ENCODE data around the gene CDH7.

CDH7 gene

DNA sequence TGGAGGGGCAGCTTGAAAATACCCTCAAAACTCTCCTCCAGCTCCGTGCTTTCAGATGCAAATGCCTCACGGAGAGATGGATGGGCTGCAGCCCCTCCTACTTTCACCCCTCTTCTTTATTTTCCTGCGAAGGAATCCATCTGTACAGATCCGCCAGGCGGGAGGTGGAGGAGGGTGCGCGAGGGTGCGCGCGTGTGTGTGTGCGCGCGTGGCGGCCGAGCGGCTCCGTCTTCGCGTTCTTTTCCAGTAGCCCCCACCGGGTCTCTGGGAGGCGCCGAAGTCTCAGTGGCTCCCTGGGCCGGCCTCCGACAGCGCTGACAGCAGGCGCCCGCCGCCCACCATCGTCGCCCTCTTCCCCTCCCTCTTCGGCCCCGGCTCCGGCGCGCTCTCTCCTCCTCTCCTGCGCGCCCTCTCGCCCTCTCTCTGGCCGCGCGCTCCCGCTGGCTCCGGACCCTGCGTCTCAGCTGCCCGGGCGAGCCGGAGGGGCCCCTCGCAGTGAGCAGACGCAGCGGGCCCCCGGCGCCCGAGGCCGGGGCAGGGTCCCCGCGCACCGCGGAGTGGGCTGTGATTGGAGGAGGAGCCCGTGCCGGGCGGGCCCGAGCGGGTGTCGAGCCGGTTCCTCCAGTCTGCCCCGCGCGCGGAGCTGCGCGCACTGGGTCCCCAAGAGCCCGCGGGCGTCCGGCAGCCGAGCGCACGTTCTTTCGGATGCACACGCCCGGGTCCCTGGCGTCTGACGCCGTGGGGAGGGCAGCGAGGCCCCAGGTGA is at the start of gene CDH7:
Gene CDH7, plus strand, starts transcription at position 624 of the 766 bp plus-strand sequence. CDS start 11,831 bp downstream, outside the sequence.
- DNase-seq (ENCODE audit: low read depth): no peak

DNA sequence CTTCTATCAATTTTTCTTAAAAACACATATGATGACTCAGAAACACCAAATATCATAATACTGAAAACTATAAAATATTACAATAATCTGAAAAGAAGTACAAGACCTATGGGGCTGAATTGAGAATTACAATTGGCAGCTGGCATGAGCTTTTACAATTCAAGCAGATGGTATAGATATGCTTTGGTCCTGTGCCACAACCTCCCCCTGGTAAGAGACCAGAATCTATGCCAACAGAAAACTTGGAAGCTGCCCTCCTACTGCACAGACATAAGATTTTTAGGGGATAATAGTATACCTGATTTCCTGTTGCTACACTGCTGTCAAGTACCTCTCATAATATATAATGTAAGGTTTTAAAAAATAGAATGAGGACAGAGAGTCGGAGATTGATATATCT is 46.8 kb upstream of the CDH7 start:
- DNase-seq (ENCODE audit: low read depth): no peak

- no peak for DNase-seq (ENCODE audit: low read depth)
Observed at GRCh38 chr18:65706646-65707045, 44.2 kb upstream of the CDH7 start.

DNA sequence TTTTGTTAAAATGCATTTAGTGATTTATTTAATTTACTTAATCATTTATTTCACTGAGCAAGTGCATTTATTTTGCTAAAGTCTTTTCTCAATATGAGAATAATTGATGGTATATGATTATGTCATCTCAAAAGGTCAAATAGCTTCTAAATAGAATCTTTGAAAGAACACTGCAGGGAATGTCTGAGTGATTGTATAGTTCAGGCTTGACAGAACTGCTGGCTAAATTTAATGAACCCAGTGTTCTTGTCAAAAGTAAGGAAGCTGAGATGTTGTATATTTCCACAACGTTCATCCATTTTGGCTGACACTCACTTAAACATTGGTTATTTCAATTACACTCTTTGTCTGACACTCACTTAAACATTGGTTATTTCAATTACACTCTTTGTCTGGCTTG is 39.3 kb upstream of the CDH7 start:
- no peak for DNase-seq (ENCODE audit: low read depth)

GRCh38 chr18:65721619-65722018 is 29.2 kb upstream of the CDH7 start:
- DNase-seq (ENCODE audit: low read depth): no peak

- DNase-seq (ENCODE audit: low read depth): no peak
Observed at GRCh38 chr18:65725251-65726050, 25.4 kb upstream of the CDH7 start.

- no peak for DNase-seq (ENCODE audit: low read depth)
Observed at GRCh38 chr18:65735155-65735554, 15.7 kb upstream of the CDH7 start.

DNA sequence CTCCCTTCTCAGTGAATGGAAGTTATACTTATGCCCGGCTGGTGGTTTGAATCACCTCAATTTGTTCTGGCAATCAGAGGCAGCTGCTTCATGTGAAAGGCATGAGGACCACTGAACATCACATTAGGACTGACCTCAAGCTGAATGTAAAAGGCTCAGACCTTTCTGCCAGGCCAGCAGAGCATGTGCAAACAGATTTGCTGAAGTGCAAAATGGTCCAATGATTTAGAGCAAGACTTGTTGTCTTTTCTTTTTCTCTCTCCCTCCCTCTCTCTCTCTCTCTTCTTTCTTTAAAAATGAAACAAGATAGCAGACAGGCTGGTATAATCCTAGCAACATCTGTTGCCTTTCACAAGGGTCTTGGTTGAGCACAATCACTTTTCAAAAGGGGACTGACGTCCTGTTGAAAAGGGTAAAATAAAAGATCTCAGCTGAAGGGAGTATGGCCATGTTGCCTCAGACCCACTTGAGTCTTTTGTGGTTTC is 13.3 kb upstream of the CDH7 start:
- no peak for DNase-seq (ENCODE audit: low read depth)

DNA sequence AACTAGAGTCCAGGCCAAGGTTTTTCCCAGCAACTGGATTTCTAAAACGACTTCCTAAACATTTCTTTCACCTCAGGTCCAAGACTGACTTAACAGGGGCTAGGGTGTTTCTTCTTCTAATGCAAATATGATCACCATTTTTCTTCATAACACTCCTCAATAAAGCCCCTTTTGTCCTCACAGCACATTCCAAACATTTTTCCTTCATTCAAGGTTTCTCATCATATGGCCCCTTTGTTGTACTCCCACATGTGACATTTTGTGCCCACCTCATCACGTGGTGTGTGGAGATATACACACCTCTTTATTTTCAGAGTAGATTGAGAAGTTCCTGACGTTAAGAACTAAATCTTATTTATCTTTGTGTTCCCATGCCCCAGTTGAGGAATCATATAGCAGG is 3.9 kb upstream of the CDH7 start:
- DNase-seq (ENCODE audit: low read depth): no peak

DNA sequence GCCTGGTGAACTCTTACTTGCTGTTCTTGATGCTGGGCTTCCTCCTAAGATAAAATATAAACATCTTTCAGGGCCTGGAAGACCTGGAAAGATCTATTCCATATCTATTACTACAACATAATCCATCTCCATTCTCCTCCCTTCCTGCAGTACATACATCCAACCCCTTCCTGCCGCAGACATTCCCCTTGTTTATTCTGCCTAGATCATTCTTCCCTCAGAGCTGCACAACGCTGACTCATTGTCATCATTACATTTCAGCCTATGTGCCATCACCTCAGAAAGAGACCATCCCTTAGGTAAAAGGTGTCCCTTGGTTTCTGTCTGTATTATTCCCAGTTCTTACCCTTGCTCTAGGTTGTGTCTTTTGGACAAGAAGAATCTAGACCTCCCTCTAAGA is 2.5 kb upstream of the CDH7 start:
- DNase-seq (ENCODE audit: low read depth): no peak

DNA sequence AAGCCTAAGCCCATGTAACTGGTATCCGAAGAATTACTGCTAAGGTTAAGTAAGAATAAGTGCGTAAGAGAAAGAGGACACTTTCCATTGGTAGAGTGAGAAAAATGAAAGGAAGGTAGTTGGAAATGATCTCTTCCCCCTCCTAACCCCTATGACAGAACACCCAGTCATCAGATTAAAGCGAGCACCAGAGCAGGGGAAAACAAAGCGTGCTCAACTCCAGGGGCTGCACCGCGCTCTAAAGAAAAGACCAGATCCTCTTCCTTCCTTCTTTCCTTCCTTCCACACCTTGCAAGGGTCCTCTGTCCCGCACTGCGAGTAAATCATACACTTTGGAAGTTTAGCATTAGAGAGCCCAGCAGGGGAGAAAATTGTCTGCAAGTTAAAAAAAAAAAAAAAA is 971 bp upstream of the CDH7 start:
- DNase-seq (ENCODE audit: low read depth): no peak

DNA sequence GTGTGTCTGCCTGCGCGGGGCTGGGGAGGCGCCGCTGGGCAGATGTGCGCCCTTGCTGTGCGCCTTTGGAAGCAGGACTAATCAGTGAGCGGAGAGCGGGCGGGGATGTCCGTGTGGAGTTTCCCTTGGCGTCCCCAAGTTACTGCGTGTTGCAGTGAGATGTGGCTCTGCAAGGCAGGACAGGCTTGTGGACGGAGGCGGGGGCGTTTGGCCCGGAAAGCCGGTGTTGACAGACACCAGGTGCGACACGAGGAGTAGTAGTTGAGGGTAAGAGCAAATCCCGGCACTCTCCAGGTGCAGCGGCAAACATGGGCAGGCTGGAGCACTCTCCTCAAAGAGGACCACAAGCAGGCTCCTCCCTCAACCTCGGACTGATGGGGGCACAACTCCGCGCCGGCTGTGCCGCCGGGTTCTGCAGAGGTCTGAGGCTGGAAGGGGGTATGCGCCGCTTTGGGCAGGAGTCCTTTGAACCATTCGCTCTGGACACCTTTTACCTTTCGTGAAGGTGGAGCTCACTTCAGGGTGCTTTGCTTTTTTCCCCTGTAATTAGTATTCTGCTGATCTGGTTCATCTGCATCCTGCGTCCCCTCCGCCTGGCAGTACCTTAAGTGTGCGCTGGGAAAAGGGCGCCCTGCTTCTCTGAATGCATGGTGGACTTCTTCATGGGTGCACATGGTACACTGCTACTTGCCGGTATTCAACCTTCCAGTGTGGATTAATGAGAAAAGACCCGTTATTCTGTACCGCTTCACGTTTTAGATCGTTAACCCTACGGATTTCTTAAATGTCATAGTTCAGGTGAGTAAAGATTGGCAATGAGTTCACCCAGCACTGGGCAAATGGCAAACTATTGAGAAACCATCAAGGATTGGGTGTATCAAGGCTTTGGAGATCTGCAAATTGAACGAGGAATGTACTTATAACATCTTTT is 608 bp downstream of the CDH7 start:
- no peak for DNase-seq (ENCODE audit: low read depth)

DNA sequence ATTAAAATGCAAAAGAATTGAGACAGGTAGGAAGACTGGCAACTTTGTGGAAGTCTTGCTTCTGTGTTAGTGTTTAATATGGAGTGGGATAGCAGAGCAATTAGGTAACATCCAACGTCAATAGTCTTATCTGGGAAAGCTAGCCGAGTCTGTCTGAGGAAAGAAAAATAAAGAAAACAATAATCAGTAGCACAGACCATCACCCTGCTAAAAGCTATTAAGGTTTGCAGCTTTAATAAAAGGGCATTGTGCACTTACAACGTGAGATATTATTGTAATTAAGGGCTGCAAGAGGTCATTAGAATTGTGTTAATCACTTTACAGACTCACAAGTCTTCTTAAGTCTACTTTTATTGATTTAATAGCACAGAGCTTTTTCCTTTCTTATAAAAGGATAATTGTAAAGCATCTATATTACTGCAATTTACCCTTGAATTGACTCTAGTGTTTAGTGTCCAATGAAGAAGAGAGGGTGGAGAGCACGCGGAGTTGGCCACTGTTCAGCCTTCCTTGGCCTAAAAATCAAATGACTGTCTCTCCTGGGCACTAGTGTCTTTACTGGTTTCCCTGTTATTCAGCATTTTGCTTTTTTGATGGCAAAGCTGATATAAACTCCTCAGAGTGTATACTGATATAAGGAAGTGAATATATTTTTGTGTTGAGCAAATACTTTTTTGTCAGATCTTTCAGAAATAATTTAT is 2.0 kb downstream of the CDH7 start:
- DNase-seq (ENCODE audit: low read depth): no peak

DNA sequence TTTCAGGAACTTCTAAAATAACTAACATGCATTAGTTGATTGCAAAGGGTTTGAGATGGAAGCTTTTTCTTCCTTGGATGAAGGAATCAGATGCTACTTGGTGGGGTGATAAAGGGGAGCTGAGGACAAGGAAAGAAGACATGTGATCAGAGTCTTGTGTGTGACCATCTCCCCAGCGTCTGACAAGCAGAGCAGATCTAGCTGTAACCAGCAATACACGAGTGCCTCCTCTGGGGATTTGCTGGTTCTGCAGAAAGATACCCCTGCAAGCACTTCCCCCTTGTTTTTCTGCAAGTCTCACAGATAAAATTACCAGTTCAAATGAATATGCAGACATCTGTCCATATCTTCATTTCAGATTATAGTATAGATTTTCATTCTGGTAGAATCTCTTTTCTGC is 2.7 kb downstream of the CDH7 start:
- no peak for DNase-seq (ENCODE audit: low read depth)

GRCh38 chr18:65754121-65754520 is 3.3 kb downstream of the CDH7 start:
- no peak for DNase-seq (ENCODE audit: low read depth)

DNA sequence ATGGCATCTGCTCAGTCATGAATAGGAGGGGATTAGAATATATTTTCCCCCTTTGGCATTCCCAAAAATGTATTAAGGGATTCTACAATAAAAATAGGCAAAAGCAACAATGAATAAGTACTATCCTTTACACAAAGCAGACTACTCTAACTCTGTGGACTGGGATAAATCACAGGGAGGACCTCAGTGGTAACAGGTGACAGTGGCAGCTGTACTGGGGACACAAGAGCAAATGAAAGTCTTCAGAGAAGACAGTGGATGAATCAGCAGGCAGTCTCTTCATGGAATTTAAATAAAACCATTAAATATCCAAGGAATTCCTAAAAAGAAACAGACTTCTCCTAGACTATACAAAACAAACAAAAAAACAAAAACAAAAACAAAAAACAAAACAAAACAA is 4.8 kb downstream of the CDH7 start:
- no peak for DNase-seq (ENCODE audit: low read depth)

DNA sequence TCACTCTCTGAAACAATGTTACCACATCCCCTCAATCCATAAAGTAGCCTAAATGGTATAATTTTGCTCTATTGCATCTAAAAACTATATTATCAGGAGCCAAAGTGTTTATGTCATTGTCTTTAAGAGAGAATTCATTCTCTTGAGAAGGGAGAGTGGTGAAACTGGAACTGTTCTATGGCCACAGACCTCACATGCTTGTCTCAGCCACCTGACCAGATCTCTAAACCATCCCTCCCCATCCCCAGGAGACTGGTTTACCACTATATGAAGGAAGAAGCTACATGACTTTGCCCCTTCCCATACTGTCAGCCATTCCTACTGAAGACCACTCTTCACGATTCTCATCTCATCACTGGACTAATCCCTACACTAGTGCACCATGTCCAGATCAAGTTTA is 9.6 kb downstream of the CDH7 start:
- no peak for DNase-seq (ENCODE audit: low read depth)

- no peak for DNase-seq (ENCODE audit: low read depth)
Observed at GRCh38 chr18:65761636-65762295, 11.0 kb downstream of the CDH7 start.

GRCh38 chr18:65762556-65762955 is 11.7 kb downstream of the CDH7 start:
- no peak for DNase-seq (ENCODE audit: low read depth)

GRCh38 chr18:65767406-65767805 is 16.6 kb downstream of the CDH7 start:
- no peak for DNase-seq (ENCODE audit: low read depth)

- no peak for DNase-seq (ENCODE audit: low read depth)
Observed at GRCh38 chr18:65768120-65768778, 17.4 kb downstream of the CDH7 start.

All from fibroblast of gingiva (primary cell).